GM21529 (cell line): Measurements from ENCODE around the gene GRID1.

Experiments used
- ATAC-seq: cut with Tn5 transposase; IDR thresholded peaks from one replicate; pipeline ENCODE4 v1.9.1; 2021; ENCODE audit not compliant: unreplicated experiment

The GRID1 gene

DNA sequence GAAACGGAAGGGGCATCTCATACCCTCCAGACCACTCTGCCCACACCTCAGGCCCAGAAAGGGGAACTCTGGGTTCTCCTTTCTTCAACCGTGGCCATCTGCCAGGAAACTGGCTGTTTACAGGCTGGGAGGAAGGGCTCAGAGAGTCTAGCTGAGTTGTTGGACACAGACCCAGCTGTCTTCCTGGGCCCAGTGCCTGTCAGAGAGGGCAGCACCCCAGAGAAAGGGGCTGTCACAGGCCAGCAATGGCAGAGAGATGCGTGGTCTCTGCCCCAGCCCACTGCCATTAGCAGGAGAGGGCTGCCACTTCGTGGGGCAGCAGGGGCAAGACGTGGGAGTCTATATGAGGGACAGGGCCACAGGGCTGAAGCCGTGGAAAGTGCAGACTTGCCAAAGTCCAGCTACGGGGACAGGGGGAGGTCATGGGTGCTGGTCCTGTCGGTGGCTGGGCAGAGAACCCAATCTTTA is 11.0 kb downstream of the GRID1 start:
- no peak for ATAC-seq

DNA sequence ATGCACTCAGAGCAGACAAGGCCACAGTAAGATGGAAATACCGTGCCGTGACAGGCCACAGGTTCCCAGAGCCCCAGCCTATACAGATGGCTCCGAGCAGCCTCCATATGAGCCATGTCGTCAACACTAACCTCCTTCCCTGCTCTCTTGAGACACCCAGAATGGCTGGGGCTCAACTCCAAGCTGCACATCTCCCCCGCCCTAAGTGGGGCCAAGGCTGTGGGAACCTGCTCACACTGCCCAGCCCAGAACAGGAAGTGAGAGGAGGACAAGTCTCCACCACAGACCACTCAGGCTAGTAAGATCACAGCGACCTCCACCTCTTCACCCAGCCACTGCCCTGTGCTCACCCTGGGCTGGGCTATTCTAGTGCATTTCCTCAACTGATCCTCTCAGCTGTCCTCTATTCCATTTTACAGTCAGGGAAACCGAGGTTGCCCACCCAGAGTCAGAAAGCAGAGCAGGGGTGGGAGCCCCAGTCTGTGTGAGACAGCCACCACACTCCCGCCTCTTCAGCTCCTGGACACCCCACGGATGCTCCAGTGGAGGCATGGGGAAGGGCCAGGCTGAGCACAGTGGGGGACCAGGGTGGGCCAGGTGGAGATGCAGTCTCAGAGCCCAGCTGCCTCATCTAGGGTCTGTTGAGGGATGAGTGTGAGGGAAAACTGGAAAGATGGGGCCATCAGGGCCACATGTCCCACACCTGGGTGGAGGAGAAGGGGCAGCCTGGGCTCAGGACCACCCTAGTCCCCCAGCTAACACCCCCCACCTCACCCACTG is 11.6 kb downstream of the GRID1 start:
- no peak for ATAC-seq

DNA sequence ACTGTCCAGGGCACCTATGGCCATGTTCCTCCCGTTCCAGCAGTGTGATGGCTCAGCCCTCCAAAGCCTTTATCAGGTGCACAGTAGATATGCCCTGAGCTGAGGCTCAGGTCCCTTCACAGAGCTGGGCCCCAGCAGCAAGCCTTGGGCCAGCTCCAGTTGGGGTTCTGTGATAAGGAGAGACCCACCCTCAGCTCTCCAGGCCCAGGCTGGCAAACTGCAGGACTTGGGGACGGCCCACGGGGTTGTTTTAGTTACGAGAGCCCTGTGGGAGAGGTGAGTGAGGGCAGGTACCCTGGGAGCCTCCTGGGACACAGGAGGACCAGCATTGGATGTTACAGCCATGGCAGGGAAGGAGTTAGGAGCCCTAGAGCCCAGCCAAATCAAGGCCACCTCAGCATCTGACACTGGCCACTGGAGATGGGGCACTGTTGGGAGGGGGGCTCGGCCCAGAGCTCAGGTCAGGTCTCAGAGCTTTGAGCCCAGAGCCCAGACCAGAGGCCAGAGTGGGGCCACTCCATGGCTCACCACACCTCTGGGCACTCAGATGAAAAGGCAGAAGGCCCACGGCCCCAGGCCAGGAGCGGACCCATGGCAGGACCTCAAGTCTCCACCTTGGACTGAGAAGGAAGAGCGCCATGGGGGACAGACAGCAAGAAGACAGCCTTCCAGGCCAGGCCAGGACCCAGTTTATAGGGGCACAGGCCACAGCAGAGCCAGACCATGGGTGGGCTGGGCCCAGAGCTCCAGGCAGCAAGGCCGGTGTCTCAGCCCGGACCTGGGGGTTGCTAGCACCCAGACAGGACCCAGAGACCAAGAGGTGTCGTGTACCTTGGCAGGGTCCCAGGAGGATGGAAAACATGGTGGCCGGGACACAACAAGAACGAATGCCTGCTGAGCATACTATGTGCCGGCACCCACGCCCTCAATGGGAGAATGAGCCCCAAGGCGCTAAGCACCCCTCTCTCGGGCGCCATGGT is 12.8 kb downstream of the GRID1 start:
- no peak for ATAC-seq

DNA sequence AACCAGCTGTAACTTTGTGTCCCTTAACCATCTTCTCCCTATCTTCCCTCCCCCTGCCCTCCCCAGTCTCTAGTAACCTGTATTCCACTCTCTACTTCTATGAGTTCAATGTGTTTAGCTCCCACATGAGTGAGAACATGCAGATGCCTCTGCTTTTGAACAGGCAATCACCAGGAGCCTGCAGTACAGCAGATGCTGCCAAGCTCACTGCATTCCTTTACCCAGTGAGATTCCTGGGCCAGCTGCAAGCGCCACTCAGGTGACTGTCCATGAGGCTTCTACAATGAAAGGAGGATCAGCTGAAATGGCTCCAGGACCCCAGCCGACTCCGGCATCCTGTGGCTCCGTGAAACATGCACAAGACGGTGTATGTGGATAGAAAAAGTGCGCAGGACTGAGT is 15.7 kb downstream of the GRID1 start:
- ATAC-seq = no peak

DNA sequence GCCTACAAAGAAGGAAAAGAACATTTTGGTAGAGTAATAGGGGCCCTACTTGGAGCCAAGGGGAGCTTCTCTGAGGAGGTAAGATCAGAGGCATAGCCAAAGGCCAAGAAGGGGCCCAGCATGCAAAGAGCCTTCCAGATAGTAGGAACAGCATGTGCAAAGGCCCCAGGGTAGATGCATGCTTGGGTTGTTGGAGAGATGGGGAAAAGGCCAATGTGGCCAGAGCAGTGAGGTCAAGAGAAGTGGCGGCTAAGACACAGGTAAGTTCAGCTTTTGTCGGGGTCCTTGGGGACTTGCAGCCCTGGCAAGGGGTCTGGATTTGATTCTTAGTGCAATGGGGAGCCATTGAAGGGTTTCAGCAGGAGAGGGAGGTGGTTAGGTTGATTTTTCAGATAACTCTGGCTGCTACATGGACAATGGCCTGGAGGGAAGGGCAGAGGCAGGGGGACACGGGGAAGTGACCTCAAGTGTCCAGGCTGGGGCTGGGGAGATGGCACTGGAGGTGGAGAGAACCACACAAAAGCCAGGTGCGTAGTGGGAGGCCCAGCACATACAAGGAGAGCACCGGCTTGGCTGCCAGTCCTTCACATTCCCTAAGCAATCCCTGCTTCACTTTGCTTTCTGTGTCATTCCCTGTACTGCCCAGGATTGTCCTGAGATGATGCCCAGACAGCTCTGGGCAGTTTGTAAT is 16.5 kb downstream of the GRID1 start:
- no peak for ATAC-seq

DNA sequence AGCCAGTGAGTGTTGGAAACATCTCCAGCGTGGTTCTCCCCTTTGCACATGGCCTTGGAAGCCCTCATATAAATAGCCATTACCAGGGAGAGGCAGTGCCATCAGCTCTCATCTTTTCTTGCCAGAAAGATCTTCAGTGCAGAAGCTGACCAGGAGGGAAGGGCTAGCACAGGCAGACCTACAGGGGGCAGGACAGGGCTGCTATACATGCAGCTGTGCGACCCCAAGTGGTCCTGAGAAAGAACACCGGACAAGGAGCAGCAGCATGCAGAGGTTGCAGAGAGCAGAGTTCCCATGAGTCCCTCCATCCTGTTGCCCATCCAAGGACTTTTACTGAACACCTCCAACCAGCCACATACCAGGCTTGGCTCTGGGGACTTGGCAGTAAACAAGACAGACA is 17.1 kb downstream of the GRID1 start:
- no peak for ATAC-seq

DNA sequence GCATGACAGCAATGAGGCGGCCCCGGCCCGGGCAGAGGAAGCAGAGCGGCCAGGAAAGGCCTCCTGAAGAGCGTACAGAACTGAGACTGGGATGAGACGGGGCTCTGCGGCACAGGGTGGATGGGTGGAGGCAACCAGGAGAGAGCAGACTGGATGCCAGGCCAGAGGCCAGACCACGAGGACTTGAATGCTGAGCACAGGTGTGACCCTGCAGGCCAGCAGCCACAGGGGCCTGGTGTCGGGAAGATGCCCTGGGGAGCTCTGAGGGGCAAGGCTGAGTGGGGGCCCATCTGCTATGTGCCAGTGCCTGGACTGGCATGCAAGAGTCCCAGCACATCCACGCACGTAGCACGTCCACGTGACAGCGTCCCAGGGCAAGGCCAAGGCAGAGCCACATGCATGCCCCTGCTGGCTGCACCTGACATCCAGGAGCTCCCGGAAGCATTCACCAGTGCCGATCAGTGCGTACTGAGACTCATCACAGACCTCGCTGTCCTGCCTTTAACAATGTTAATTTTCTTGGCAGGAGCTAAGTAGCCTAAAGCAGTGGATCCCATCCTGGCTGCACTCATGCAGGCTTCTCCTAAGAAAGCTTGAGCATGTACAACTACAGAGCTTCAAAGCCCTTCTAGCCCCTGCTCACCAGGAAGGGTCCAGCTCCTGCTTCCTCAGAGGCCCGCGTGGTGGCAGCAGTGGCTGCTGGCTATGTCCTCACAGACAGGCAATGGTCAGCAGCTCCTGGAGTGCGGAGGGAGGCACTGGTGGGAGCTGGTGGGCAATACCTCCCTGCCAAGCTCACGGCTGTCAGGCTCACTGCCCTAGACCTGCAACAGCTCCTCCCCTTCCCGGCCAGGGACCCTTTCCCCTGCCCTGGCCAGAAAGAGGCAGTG is 18.0 kb downstream of the GRID1 start:
- no peak for ATAC-seq

DNA sequence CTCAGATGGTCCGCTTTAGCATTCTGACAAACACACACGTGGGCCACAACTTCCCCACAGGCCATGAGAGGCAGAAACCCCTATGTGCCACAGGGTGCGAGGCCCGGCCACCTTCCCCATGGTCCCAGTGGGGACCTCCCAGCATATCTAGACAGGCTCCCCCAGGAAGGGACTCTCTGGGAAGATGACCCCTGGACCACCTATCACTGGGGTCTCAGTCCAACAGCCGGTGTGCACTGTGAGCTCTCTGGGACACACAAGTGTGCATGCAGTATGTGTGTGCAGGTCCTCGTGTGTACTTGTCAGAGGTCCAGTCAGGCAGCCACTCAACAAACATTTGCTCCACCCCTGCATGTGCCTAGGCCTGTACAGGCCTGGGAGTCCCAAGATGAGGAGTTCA is 18.7 kb downstream of the GRID1 start:
- ATAC-seq = no peak

DNA sequence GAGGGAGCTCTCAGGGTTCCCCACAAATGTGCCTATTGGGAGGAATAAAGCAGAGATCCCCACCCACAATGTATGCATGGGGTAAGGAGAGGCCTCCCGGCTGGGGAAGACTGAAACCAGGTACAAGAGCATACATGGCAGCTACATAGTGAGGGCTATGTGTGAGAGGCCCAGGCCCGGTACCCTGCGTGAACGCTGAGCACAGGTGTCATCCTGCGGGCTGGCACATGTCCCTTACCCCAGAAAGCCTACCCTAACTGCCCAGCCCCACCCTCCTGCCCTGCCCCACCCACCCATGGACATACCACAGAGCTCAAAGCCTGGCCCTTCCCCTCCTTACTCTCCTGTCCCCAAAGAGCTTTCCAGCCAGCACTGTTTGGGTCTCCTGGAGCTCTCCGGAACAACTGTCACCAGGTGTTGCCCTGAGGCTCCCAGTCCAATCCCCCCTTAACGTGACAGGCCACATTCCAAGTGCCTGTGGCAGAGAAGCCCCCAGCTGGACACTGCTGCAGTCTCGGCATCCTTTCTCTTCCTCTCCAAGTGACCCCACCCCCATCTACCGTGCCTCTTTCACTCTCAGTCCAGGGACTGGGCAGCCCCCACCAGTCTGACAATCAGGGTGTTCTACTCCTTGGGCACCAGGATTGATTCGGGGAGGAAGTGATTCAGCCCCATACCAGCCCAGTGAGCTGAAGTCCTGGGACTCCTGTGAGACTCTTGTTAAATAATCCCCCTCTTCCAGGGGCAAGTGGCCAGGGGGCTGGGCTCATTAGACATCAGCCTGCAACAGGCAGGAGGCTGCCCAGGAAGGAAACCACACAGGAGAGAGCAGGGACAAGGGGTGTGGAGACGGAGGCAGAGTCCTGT is 19.6 kb downstream of the GRID1 start:
- no peak for ATAC-seq

DNA sequence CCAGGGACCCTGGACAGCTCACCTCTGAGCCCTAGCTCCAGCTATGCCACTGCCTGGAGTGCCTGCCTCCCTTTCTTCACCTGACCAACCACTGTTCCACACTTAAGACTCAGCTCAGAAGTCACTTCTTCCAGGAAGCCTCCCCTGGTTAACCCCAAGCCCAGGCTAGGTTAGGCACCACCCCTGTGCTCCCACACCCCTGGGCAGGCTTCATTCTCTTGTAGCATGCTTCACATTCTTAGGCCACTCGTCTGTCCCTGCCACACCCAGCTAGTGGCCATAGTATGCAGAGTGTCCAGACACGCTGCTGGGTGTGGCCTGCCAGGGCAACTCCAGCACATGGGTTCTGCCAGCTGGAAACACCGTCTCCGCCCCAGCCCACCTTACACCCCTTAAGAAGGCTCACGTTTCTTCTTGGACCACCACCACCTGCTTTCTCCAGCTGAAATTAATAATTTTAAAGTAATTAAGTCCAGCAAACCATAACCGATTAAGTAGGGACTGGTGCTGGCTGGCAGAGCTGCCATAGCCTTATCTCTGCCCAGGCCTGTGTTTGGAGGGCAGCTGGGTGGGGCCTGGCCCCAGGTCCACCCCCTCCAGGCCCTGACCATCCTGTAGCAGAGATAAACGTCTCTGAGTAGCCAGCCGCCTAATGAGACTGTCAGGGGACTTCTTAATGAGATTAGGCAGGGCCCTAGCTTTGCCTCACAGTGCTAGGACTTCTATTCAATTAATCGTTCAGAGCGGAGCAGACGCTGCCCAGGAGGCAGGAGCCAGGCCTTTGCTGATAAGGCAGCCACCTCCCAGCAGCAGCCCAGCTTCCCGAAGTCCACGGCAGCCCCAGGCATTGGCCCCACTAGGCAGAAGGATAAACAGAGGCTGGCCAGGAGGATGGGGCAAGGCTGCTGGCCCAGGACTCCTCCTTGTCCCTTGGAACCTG is 20.5 kb downstream of the GRID1 start:
- no peak for ATAC-seq

DNA sequence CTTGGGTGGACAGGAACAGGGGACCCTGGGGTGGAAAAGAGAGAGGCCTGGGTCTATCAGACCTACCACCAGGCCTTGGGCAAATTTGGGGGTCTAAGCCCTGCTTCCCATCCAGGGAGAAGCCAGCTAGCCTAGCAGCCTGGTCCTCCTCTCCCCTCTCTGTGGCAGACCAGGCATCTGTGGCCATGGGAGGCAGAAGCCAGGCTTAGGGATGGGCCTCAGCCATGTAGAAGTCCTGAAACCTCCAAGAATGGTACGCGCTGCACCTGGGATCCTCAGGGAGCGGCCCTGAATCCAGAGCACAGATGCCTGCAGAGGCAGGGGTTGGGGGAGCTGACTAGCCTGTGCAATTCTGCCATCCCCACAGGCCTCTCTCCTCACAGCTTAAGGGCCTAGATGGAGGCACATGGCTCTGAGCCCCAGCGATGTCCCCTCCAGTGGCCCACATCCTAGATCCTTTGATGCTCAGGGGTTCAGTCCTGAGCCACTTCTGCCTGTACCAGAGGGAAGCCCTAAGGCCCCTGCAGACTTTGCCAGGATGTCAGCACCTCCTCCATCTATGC is 21.2 kb downstream of the GRID1 start:
- ATAC-seq = no peak

DNA sequence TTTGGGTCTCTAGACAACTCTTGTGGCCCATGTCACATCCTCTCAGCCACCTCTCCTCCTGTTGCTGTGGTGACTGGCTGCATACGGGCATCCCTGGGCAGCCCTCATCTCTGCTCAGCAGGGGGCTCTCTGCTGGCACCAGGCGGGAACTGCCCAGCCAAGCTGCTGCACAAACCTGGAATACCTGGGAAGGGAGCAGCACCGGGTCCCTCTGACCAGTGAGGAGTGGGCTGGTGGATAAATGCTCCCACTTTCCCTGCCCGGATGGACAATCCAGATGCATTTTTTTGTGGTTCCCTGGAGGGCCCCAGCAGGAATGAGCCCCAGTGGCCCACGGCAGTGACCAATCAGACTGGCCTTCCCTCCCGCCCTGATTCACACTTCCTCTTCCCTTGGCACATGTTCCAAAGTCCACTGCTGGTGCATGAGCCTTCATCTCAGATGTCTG is 21.9 kb downstream of the GRID1 start:
- ATAC-seq = no peak

DNA sequence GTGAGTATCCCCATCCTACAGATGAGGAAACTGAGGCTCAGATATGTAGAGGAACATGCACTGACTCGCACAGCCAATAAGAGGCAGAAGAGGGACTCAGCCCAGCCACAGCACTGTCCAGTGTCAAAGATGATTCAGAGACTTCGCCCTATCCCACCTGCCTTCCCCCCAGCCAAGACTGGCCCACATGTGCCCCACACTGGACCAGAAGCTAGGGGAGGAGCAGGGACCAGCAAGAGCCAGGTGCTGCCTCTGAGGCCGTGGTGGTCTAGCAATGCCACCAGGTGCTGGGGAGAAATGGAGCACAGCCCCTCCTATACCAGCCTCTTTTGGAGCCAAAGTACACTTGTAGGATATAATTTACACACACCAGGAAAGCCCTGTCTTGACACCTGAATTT is 22.3 kb downstream of the GRID1 start:
- ATAC-seq = no peak

DNA sequence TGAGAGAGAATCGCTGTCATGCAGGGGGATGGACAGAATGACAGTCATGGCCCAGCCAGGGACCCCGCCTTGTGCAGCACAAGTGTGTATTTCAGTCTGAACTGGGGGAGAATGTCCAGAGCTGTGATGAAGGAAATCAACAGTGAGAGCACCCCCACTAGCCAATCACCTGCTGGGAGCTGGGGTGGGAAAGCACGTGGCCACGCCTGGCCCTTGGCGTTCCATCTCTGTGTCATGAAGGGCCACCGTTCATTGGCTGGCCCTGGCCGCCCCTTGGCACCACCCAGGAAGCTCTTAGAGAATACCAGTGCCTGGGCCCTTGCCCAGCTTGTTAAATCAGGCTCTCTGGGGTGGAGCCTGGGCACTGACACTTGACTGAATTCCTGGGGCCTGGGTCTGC is 22.8 kb downstream of the GRID1 start:
- no peak for ATAC-seq

DNA sequence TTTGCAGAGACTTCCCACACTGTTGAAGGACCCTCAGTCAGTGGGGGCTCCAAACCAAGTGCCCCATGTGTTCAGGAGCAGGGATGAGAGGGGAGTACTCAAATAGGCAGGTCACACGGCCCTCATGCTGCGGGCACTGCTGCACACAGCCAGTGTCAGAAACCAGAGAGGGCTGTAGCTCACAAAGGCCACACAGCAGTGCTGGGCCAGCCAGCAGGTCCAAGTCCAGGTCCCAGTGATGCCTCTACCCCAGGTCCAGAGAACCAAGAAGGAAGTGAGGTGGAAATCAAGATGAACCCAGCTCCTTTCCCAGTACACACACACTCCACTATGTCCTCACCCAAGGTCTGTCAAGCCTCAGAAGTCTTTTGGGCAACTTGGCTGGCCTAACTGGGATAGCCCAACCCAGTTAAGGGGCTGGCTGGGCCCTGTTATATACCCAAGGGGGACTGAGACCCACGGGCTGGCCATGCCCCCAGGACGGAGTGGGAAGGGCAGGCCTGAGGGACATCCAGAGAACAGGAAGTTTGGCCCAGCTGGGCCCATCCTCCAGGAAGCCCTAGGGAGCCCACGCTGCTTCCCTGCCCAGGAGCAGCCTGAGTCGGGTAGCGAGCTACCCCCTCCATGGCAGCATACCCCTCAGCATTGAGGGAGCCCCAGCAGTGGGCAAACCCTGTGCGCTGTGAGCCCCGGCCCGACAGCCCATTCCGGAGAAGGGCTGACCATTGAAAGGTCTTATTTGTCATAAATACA is 24.3 kb downstream of the GRID1 start:
- no peak for ATAC-seq

DNA sequence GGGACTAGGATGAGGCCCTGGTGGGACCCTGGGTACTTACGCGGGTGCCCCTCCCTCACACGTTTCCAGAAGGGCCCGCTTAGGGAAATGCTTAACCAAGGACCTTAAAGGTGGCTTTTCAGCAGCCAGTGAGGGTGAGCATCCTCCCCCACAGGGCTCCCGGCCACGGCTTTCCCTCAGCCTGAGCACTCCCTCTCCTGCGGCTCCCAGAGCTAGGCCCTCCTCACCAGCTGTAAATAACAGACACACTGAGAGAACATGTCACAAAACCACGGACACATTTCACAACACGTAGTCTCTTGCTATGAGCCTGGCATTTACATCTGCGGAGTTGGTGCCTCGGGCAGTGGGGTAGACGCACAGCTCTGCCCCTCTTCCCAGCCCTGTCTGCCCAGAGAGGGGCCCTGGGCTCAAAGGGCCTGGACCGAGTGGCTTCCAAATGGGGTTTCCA is 25.2 kb downstream of the GRID1 start:
- ATAC-seq = no peak

DNA sequence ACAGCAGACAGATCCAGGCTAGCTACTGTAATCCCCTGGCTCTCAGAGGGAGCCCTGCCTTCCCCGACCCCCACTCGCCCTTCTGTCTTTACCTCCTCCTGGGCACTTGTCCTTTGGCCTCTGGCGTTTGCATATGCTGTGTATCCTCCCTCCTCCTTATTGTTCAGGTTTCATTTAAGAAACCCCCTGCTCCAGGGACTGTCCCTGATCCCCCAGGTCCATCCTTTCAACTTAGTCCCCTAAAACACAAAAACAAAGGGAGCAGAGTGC is 25.7 kb downstream of the GRID1 start:
- no peak for ATAC-seq
